HepG2 (cell line): Measurements from ENCODE around the gene NODAL. TPM values are rescaled to one million over a fixed set of nuclear protein-coding genes. Genes with fewer than 3 reads are reported as not detected.

Experiments
- ERF ChIP-seq: IDR thresholded peaks from 2 replicates; pipeline ENCODE4 v1.6.1; 2018; ENCODE audit warnings: missing biosample characterization, missing genetic modification reagents
- HCFC1 ChIP-seq: fragments of 150-350 bp; IDR thresholded peaks from 2 replicates; pipeline ENCODE4 v1.6.1; 2014; ENCODE audit warnings: low read depth, low read length
- KLF9 ChIP-seq: IDR thresholded peaks from 2 replicates; pipeline ENCODE4 v1.6.1; 2016; ENCODE audit warnings: low read depth
- PPARG ChIP-seq: conservative IDR thresholded peaks from 2 replicates; pipeline ENCODE4 v1.6.1; 2016; ENCODE audit warnings: missing biosample characterization, missing genetic modification reagents
- RCOR2 ChIP-seq: IDR thresholded peaks from 2 replicates; pipeline ENCODE4 v1.6.1; 2016; ENCODE audit warnings: missing biosample characterization, missing genetic modification reagents
- WIZ ChIP-seq: sonication (generic); formaldehyde crosslinking; IDR thresholded peaks from 2 replicates; pipeline ENCODE4 v1.5.1; 2020; ENCODE audit warnings: mild to moderate bottlenecking, missing genetic modification reagents
- ZEB1 ChIP-seq: IDR thresholded peaks from 2 replicates; pipeline ENCODE4 v1.6.1; 2012; ENCODE audit warnings: mild to moderate bottlenecking, low read depth, inconsistent platforms; ENCODE audit not compliant: insufficient replicate concordance
- ZFP36 ChIP-seq: fragments of 150-350 bp; IDR thresholded peaks from 2 replicates; pipeline ENCODE4 v1.6.1; 2018; ENCODE audit warnings: borderline replicate concordance, low read length, low read depth; ENCODE audit not compliant: partially characterized antibody
- ZMYM2 ChIP-seq: sonication (generic); formaldehyde crosslinking; IDR thresholded peaks from 2 replicates; pipeline ENCODE4 v1.8.0; 2022; ENCODE audit warnings: mild to moderate bottlenecking, missing genetic modification reagents
- ZNF274 ChIP-seq: sonication (generic); formaldehyde crosslinking; IDR thresholded peaks from 2 replicates; pipeline ENCODE4 v1.5.1; 2020; ENCODE audit warnings: mild to moderate bottlenecking, missing genetic modification reagents
- ZNF296 ChIP-seq: sonication (generic); formaldehyde crosslinking; conservative IDR thresholded peaks from 2 replicates; pipeline ENCODE4 v1.5.0; 2020; ENCODE audit warnings: mild to moderate bottlenecking, missing genetic modification reagents
- ZNF329 ChIP-seq: sonication (generic); formaldehyde crosslinking; IDR thresholded peaks from 2 replicates; pipeline ENCODE4 v1.9.0; 2021; ENCODE audit warnings: low read depth, mild to moderate bottlenecking, missing genetic modification reagents
- ZNF382 ChIP-seq: sonication (generic); formaldehyde crosslinking; IDR thresholded peaks from 2 replicates; pipeline ENCODE4 v1.5.0; 2020; ENCODE audit warnings: missing genetic modification reagents, mild to moderate bottlenecking, borderline replicate concordance
- ZNF414 ChIP-seq: sonication (generic); formaldehyde crosslinking; IDR thresholded peaks from 2 replicates; pipeline ENCODE4 v1.5.0; 2020; ENCODE audit warnings: missing genetic modification reagents
- ZNF558 ChIP-seq: sonication (generic); formaldehyde crosslinking; IDR thresholded peaks from 2 replicates; pipeline ENCODE4 v1.9.0; 2022; ENCODE audit warnings: mild to moderate bottlenecking, missing genetic modification reagents, borderline replicate concordance
- ZNF652 ChIP-seq: IDR thresholded peaks from 2 replicates; pipeline ENCODE4 v1.6.1; 2016; ENCODE audit warnings: low read depth, borderline replicate concordance
- ZNF709 ChIP-seq: sonication (generic); formaldehyde crosslinking; IDR thresholded peaks from 2 replicates; pipeline ENCODE4 v1.5.0; 2020; ENCODE audit warnings: mild to moderate bottlenecking, missing genetic modification reagents
- ZNF713 ChIP-seq: sonication (generic); formaldehyde crosslinking; IDR thresholded peaks from 2 replicates; pipeline ENCODE4 v1.4.0; 2020; ENCODE audit warnings: mild to moderate bottlenecking, missing genetic modification reagents
- polyA plus RNA-seq, 8 experiments: library from polyadenylated mRNA; depleted of rRNA in 3 of 8; stranded (reverse) in 7 of 8; unstranded in 1 of 8; fragments of >200 nt; fragmentation: Illumina TruSeq in 4 of 8; extraction: Trizol in 4 of 8; gene quantifications; 2 replicates each; pipeline versions ENCODE4 v1.2.1 to v1.2.3, GENCODE V29; 2011 to 2016; ENCODE audit warnings: low read depth in 4 of 8, missing spikeins in 1 of 8, mixed read lengths in 1 of 8; ENCODE audit not compliant: insufficient read depth in 1 of 8
- total RNA-seq, 5 experiments: library from RNA; depleted of rRNA; stranded (reverse); fragments of >200 nt; fragmentation: Illumina TruSeq; extraction: Trizol; gene quantifications; 2 replicates each; pipeline ENCODE4 v1.2.3, GENCODE V29; 2016; ENCODE audit warnings: low read depth in 1 of 5
- TF ChIP-seq, protein P1 (sequence below), 2 experiments: fragments of 450-650 bp in 1 of 2; sonication (generic) in 1 of 2; formaldehyde crosslinking in 1 of 2; IDR thresholded peaks; 2 replicates each; pipeline versions ENCODE4 v1.6.1 to v1.8.0; 2016 to 2022; ENCODE audit warnings: antibody characterized with exemption in 1 of 2, mild to moderate bottlenecking in 1 of 2, missing genetic modification reagents in 1 of 2
- TF ChIP-seq, protein P2 (sequence below): sonication (generic); formaldehyde crosslinking; IDR thresholded peaks from 2 replicates; pipeline ENCODE4 v1.8.0; 2022; ENCODE audit warnings: missing genetic modification reagents, mild to moderate bottlenecking, borderline replicate concordance

NODAL gene
- total and polyA plus RNA-seq, 2 of the 13 experiments (the other 11 are each of a cell fraction or from before 2014, with no cell fraction given): not detected

GRCh38 chr10:70404036-70404786 is 37.3 kb downstream of the NODAL start, which contains the start of gene EIF4EBP2 (continued):
- TF ChIP-seq, protein P1, sequence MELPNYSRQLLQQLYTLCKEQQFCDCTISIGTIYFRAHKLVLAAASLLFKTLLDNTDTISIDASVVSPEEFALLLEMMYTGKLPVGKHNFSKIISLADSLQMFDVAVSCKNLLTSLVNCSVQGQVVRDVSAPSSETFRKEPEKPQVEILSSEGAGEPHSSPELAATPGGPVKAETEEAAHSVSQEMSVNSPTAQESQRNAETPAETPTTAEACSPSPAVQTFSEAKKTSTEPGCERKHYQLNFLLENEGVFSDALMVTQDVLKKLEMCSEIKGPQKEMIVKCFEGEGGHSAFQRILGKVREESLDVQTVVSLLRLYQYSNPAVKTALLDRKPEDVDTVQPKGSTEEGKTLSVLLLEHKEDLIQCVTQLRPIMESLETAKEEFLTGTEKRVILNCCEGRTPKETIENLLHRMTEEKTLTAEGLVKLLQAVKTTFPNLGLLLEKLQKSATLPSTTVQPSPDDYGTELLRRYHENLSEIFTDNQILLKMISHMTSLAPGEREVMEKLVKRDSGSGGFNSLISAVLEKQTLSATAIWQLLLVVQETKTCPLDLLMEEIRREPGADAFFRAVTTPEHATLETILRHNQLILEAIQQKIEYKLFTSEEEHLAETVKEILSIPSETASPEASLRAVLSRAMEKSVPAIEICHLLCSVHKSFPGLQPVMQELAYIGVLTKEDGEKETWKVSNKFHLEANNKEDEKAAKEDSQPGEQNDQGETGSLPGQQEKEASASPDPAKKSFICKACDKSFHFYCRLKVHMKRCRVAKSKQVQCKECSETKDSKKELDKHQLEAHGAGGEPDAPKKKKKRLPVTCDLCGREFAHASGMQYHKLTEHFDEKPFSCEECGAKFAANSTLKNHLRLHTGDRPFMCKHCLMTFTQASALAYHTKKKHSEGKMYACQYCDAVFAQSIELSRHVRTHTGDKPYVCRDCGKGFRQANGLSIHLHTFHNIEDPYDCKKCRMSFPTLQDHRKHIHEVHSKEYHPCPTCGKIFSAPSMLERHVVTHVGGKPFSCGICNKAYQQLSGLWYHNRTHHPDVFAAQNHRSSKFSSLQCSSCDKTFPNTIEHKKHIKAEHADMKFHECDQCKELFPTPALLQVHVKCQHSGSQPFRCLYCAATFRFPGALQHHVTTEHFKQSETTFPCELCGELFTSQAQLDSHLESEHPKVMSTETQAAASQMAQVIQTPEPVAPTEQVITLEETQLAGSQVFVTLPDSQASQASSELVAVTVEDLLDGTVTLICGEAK (IDR thresholded peaks at IDR 0.05): peak; percentile 48
- TF ChIP-seq, protein P1 (CRISPR knock-in tag; IDR thresholded peaks at IDR 0.05): peak; percentile 25; the same call in 1 of the 2 replicates
- TF ChIP-seq HCFC1 (peak; percentile 22; the same call in 1 of the 2 replicates), WIZ (CRISPR knock-in tag) (no peak), KLF9 (CRISPR knock-in tag) (no peak), ZEB1 (no peak), ZNF329 (no peak), RCOR2 (CRISPR knock-in tag) (no peak), ZNF558 (CRISPR knock-in tag) (peak; percentile 31; the same call in 1 of the 2 replicates), ZNF382 (no peak), ZNF652 (0 out of 2 replicates have a peak, but pooled peaks have one; percentile 3), ZFP36 (no peak), ZNF414 (no peak), ZNF296 (CRISPR knock-in tag) (no peak), ZNF274 (peak; percentile 76), ZNF709 (CRISPR knock-in tag) (peak; percentile 81), ERF (CRISPR knock-in tag) (peak; percentile 90), ZMYM2 (CRISPR knock-in tag) (no peak), ZNF713 (CRISPR knock-in tag) (no peak), PPARG (CRISPR knock-in tag) (peak; percentile 69)
- TF ChIP-seq, protein P2, sequence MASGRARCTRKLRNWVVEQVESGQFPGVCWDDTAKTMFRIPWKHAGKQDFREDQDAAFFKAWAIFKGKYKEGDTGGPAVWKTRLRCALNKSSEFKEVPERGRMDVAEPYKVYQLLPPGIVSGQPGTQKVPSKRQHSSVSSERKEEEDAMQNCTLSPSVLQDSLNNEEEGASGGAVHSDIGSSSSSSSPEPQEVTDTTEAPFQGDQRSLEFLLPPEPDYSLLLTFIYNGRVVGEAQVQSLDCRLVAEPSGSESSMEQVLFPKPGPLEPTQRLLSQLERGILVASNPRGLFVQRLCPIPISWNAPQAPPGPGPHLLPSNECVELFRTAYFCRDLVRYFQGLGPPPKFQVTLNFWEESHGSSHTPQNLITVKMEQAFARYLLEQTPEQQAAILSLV (CRISPR knock-in tag): peak; percentile 83; the same call in 1 of the 2 replicates
